BJ (cell line): ENCODE measurements around the gene CLEC4A. TPM values are rescaled to one million over a fixed set of nuclear protein-coding genes. Genes with fewer than 3 reads are reported as not detected.
"Not testable (repeated sequence)": the region's sequence is repeated elsewhere in the genome, so short reads cannot be mapped to it uniquely, and the experiment has no call there.

Source experiments
- CTCF ChIA-PET: fragments of 350-600 bp; formaldehyde crosslinking; extraction: SDS; loops from one replicate; lab custom pipeline; 2021; ENCODE audit warnings: antibody characterized with exemption, inconsistent platforms; lab: Yijun Ruan, JAX
- POLR2A ChIA-PET: fragments of 300-600 bp; sonication (Branson Sonifier 250); formaldehyde crosslinking; extraction: SDS; loops from one replicate; lab custom pipeline; 2021; ENCODE audit warnings: antibody characterized with exemption; lab: Charles Lee
- DNase-seq: peaks from one replicate; pipeline ENCODE4 v3.0.0-alpha.2; 2011; ENCODE audit warnings: low read depth
- H3K27me3 ChIP-seq: 2 replicates; pipeline ENCODE4 v1.6.0; 2011; ENCODE audit warnings: low read length; ENCODE audit not compliant: control insufficient read depth, insufficient read depth
- H3K36me3 ChIP-seq: 2 replicates; pipeline ENCODE4 v1.5.1; 2011; ENCODE audit warnings: low read length; ENCODE audit not compliant: control insufficient read depth, insufficient read depth
- H3K4me3 ChIP-seq: 2 replicates; pipeline ENCODE4 v1.5.1; 2011; ENCODE audit warnings: low read depth, mild to moderate bottlenecking, control low read depth, low read length
- CTCF ChIP-seq: IDR thresholded peaks from 2 replicates; pipeline ENCODE4 v1.5.1; 2011; ENCODE audit warnings: low read depth, mild to moderate bottlenecking, control low read depth, inconsistent platforms, low read length, moderate library complexity; ENCODE audit not compliant: insufficient read depth
- polyA plus RNA-seq: library from polyadenylated mRNA; depleted of rRNA; stranded (reverse); fragments of >200 nt; gene quantifications from 2 replicates; pipeline ENCODE4 v1.2.3, GENCODE V29; 2011

The CLEC4A gene
- polyA plus RNA-seq, 1 experiment: 0.26 TPM

GRCh38 chr12:8156845-8157244 is 33.4 kb downstream of the CLEC4A start, which contains the start of gene ZNF705A:
TSS of gene ZNF705A (plus strand) at chr12:8157015. CDS start at chr12:8172626, 15,611 bp downstream.
- CTCF ChIA-PET: interaction anchor here (1.0 to 1.2 kb wide), 2 partner anchors 17 to 81 kb away, joined by 3 read pairs; no protein-coding TSS in a partner anchor

GRCh38 chr12:8157484-8158198 is 34.2 kb downstream of the CLEC4A start:
- no peak overlapping the region for H3K4me3 ChIP-seq
- POLR2A ChIA-PET: no interaction called here
- DNase-seq: no peak
- TF ChIP-seq CTCF: no peak
- H3K27me3 ChIP-seq: no peaks in the 10 kb centered on the region
- CTCF ChIA-PET: interaction anchor here (1.2 kb wide), 1 partner anchor 17 kb away, joined by 3 read pairs; no protein-coding TSS in a partner anchor
- H3K36me3 ChIP-seq: no peaks in the 10 kb centered on the region

More at GRCh38 chr12:8156845-8157244, 33.4 kb downstream of the CLEC4A start, which contains the start of gene ZNF705A:
- no peak for TF ChIP-seq CTCF
- DNase-seq: peak; percentile 37
- H3K36me3 ChIP-seq: no peaks in the 10 kb centered on the region
- H3K27me3 ChIP-seq: no peaks in the 10 kb centered on the region
- POLR2A ChIA-PET: no interaction called here
- no peak within 1 kb of the TSS for H3K4me3 ChIP-seq

GRCh38 chr12:8172911-8173310 is 49.5 kb downstream of the CLEC4A start:
- DNase-seq, H3K4me3 ChIP-seq, CTCF ChIA-PET, H3K36me3 ChIP-seq, POLR2A ChIA-PET, H3K27me3 ChIP-seq: not testable (repeated sequence)

GRCh38 chr12:8179989-8180585 is 56.7 kb downstream of the CLEC4A start:
- peak; percentile 49 for TF ChIP-seq CTCF
- H3K36me3 ChIP-seq, DNase-seq, POLR2A ChIA-PET, H3K27me3 ChIP-seq: not testable (repeated sequence)
- peak overlapping the region; percentile 56 for H3K4me3 ChIP-seq
- CTCF ChIA-PET: interaction anchor here (0.8 kb wide), 1 partner anchor 71 kb away, joined by 3 read pairs; no protein-coding TSS in a partner anchor

GRCh38 chr12:8181271-8181670 is 57.9 kb downstream of the CLEC4A start:
- H3K36me3 ChIP-seq, POLR2A ChIA-PET, H3K4me3 ChIP-seq, DNase-seq, H3K27me3 ChIP-seq: not testable (repeated sequence)
- CTCF ChIA-PET: interaction anchor here (1.5 kb wide), 1 partner anchor 209 kb away, joined by 3 read pairs; no protein-coding TSS in a partner anchor

GRCh38 chr12:8182923-8183322 is 59.5 kb downstream of the CLEC4A start:
- POLR2A ChIA-PET, CTCF ChIA-PET, DNase-seq, H3K27me3 ChIP-seq, H3K4me3 ChIP-seq, H3K36me3 ChIP-seq: not testable (repeated sequence)

- CTCF ChIA-PET, H3K36me3 ChIP-seq, H3K27me3 ChIP-seq, H3K4me3 ChIP-seq, POLR2A ChIA-PET, DNase-seq: not testable (repeated sequence)
These were observed 59.9 kb downstream of the CLEC4A start for GRCh38 chr12:8183346-8183745.

- DNase-seq, H3K4me3 ChIP-seq, CTCF ChIA-PET, POLR2A ChIA-PET, H3K36me3 ChIP-seq, H3K27me3 ChIP-seq: not testable (repeated sequence)
These were observed 60.8 kb downstream of the CLEC4A start for GRCh38 chr12:8184206-8184605.

GRCh38 chr12:8188088-8188487 is 64.7 kb downstream of the CLEC4A start:
- H3K27me3 ChIP-seq, H3K4me3 ChIP-seq, POLR2A ChIA-PET, CTCF ChIA-PET, DNase-seq, H3K36me3 ChIP-seq: not testable (repeated sequence)
